HG03159 (cell line): Measurements from ENCODE around the gene ZNF74.
"Not testable (repeated sequence)": the region's sequence is repeated elsewhere in the genome, so short reads cannot be mapped to it uniquely, and the experiment has no call there.

ENCODE experiments used
- ATAC-seq: cut with Tn5 transposase; IDR thresholded peaks from one replicate; pipeline ENCODE4 v1.9.1; 2021; ENCODE audit warnings: mild to moderate bottlenecking, moderate library complexity; ENCODE audit not compliant: unreplicated experiment

The ZNF74 gene

GRCh38 chr22:20374130-20374529 is 19.8 kb upstream of the ZNF74 start:
- not testable (repeated sequence) for ATAC-seq

DNA sequence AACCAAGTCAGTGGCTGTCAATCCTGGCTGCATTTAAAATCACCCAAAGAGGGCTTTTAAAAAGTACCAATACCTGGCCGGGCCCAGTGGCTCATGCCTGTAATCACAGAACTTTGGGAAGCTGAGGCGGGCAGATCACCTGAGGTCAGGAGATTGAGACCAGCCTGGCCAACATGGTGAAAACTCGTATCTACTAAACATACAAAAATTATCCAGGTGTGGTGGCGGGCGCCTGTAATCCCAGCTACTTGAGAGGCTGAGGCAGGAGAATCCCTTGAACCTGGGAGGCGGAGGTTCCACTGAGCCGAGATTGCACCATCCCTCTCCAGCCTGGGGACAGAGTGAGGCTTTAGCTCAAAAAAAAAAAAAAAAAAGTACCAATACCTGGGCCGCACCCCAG is 17.7 kb upstream of the ZNF74 start:
- ATAC-seq: not testable (repeated sequence)

GRCh38 chr22:20376983-20377382 is 17.0 kb upstream of the ZNF74 start:
- ATAC-seq: not testable (repeated sequence)

DNA sequence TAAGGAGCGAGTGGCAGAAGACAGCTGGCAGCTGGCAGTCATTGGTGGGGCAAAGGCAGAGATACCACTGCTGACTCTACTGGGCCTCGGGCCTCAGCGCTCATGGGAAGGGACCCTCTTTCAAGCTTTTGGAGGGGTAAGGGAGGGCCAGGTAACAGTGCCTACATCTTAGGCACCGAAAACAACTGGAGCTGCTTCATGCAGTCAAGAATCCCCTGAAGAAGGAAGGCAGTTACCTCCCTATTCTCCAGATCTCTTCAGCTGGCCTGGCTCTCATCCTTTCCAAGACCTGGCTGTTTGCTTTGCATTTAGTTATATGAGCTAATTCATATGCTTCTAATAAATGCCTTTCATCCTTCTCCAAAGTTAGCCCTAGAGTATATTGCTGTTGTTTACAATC is 15.8 kb upstream of the ZNF74 start:
- ATAC-seq: no peak

DNA sequence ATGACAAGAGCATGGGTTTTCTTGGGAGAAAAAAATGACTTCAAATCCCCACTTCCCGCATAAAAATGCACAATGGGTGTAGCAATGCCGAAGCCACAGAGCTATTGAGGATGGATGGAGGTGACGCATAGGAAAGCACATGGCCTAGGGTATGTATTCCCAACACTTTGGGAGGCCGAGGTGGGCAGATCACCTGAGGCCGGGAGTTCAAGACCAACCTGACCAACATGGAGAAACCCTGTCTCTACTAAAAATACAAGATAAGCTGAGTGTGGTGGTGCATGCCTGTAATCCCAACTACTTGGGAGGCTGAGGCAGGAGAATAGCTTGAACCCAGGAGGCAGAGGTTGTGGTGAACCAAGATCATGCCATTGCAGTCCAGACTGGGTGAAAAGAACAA is 15.3 kb upstream of the ZNF74 start:
- not testable (repeated sequence) for ATAC-seq

DNA sequence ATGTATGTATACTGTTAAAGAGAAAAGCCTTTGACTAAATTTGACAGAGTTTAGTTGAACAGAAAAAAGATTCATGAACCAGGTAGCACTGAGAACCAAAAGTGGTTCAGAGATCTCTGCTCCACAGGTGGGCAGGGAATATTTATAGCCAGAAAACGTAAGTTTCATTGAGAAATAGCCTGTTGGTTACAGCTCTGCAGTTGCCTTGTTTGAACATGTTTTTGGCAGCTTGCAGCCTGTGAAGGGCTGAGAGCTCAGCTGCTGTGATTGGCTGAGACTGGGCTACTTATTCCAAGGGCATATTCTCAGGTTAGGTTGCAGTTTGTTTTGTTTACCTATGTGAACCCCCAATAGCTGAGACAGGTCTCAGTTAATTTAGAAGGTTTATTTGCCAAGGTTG is 13.5 kb upstream of the ZNF74 start:
- ATAC-seq: no peak

GRCh38 chr22:20383538-20383937 is 10.4 kb upstream of the ZNF74 start:
- no peak for ATAC-seq

DNA sequence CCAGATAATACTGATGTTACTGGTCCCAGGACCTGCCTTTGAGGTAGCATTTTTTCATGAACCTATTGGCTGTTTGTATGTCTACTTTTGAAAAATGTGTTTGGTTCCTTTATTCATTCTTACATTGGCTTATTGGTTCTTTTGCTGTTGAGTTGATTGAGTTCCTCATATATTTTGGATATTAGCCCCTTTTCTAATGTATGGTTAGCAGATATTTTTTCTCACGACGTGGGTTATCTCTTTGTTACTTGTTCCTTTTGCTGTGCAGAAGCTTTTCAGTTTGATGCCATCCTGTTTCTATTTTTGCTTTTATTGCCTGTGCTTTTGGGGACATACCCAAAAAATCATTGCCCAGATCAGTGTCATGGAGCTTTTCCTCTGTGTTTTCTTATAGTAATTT is 9.8 kb upstream of the ZNF74 start:
- ATAC-seq: no peak

DNA sequence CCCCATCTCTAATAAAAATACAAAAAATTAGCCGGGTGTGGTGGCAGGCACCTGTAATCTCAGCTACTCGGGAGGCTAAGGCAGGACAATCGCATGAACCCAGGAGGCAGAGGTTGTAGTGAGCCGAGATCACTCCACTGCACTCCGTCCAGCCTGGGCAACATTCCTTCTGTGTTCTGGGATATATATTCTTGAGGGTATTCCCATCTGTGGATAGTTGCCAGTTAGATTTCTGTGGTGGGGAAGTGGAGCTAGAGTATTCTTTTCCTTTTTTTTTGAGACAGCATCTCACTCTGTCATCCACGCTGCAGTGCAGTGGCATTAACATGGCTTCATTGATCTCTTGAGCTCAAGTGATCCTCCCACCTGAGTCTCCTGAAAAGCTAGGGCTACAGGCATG is 9.1 kb upstream of the ZNF74 start:
- no peak for ATAC-seq

DNA sequence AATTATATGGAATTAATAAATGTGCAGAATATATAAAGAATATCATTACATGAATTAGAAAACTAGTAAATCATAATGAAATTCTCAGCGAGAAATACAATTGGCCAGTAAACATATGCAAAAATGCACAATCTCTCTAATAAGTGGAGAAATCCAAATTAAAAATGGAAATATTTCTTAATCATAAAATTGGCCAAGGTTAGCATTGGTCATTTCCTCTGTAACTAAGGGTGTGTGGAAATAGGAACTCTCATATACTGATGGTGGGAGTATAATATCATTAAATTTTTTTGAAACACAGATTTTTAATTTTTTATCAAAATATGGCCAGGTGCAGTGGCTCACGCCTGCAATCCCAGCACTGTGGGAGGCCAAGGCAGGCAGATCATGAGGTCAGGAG is 7.6 kb upstream of the ZNF74 start:
- ATAC-seq: no peak

GRCh38 chr22:20386972-20387371 is 7.0 kb upstream of the ZNF74 start:
- ATAC-seq: no peak

DNA sequence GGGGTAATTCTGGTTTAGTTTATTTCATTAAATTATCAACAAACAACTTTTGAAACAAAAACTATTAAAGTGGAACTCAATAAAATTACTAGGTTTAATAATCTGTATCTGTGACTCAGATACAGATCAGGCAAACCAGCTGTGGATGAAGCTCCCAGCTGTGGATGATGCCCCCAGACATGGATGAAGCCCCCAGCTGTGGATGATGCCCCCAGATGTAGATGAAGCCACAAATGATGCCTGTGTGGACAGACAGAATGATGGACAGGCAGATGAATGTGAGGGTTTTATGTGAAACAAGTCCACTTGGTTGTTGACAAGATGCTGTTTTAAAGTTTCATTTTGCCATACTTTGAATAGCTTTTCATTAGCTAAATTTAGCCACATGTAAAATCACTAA is 5.8 kb upstream of the ZNF74 start:
- no peak for ATAC-seq

DNA sequence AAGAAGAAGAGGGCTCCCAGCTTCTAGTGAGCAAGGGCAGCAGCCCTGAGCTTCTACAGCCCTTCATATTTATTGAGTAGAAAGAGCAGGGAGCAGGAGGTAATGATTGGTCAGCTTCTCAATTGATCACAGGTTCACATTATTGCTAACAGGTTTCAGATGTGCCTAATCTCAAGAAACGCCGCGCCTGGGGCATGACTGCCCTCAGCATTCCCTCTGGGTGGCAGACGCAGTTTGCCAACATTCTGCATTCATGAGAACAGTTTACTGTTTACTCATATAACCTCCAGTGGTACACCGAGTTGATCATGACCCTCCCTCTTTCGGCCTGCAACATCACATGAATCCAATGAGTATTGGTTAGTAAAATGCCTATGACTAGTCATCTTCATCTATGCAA is 4.7 kb upstream of the ZNF74 start:
- no peak for ATAC-seq

GRCh38 chr22:20390394-20390907 is 3.5 kb upstream of the ZNF74 start:
- ATAC-seq: no peak

DNA sequence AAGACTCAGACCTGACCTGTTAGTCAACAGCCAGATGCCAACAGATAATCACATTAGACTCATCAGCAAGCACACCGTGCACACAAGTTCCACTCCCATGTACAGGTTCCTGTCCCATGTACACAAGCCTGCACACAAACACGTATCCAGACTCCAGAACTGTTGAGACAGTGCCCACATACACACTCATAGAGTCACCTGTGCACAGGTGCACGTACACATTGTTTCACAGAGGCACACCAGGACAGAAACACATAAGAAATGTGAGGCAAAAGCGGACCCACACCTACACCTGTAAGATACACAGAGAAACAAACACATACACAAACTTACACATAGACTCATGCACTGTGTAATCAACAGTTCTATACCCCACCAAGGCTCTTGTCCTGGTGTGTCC is 2.7 kb upstream of the ZNF74 start:
- ATAC-seq: no peak

DNA sequence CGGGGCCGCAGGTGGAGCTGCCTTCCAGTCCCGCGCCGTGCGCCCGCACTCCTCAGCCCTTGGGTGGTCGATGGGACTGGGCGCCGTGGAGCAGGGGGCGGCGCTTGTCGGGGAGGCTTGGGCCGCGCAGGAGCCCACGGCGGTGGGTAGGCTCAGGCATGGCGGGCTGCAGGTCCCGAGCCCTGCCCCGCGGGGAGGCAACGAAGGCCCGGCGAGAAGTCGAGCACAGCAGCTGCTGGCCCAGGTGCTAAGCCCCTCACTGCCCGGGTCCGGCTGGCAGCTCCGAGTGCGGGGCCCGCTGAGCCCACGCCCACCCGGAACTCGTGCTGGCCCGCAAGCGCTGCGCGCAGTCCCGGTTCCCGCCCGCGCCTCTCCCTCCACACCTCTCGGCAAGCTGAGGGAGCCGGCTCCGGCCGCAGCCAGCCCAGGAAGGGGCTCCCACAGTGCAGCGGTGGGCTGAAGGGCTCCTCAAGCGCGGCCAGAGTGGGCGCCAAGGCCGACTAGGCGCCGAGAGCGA is 1.5 kb upstream of the ZNF74 start:
- ATAC-seq: not testable (repeated sequence)

- ATAC-seq: peak; percentile 18
Measured at GRCh38 chr22:20392983-20393704, 807 bp upstream of the ZNF74 start.

GRCh38 chr22:20395181-20395906 is 1.4 kb downstream of the ZNF74 start:
- no peak for ATAC-seq

DNA sequence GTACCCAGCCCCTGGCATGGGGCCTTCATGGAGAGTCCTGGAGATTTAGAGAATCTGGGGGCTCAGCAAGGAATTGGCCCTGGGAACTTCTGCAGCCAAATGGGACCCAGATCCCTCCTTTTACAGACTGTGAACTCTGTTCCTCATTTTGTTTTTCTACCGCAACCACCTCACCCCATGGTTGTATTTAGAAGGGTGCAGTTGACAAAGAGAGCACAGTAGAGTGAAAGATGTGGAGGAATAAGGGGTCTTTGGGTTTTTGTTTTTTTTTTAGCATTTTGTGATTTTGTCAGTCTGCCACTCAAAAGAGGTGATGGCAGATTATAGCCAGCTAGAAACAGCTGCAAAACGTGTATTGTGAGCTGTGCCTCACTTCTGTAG is 1.9 kb downstream of the ZNF74 start:
- ATAC-seq: no peak

DNA sequence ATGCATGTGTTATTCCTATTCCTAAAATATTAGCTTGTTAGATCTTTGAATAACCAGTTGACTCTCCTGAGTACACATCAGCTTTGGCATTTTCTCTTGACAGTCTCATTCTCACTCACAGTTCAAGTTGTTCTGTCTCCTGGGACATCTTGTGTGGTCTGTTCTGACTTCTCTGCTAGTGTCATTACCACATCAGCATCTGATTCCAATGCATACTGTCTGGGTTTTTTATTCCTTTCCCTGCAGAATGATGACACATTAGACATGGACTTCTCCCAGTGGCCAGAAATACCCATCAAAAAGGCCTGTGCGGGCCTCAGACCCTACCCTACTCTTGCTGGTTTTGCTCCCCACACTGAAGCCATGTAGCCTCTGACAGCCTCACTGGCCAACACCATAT is 2.7 kb downstream of the ZNF74 start:
- no peak for ATAC-seq

DNA sequence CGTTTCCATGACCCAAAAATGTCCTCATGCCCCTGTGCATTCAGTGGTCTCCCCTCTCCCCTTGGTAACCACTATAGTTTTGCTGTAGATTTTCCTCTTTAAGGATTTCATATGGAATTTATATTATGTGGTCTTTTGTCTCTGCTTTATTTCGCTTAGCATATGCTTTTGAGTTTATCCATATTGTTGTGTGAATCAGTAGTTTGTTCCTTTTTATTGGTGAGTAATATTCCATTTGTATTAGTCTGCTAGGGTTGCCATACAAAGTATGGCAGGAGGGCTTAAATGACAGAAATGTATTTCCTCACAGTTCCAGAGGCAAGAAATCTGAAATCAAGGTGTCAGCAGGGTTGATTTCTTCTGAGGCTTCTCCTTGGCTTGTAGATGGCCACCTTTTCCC is 3.5 kb downstream of the ZNF74 start:
- no peak for ATAC-seq

GRCh38 chr22:20398420-20398819 is 4.5 kb downstream of the ZNF74 start:
- ATAC-seq: no peak
